Fibroblast of gingiva (primary cell): ENCODE results near the gene CYP27C1.
"Not testable (repeated sequence)": the region's sequence is repeated elsewhere in the genome, so short reads cannot be mapped to it uniquely, and the experiment has no call there.

Experiments
- DNase-seq: peaks from one replicate; pipeline ENCODE4 v3.0.0-alpha.2; 2011; ENCODE audit warnings: low read depth

Gene CYP27C1

GRCh38 chr2:127170452-127171197, 49.5 kb downstream of the CYP27C1 start:
- DNase-seq, result no peak

GRCh38 chr2:127170021-127170420, 50.1 kb downstream of the CYP27C1 start:
- DNase-seq, result no peak

DNA sequence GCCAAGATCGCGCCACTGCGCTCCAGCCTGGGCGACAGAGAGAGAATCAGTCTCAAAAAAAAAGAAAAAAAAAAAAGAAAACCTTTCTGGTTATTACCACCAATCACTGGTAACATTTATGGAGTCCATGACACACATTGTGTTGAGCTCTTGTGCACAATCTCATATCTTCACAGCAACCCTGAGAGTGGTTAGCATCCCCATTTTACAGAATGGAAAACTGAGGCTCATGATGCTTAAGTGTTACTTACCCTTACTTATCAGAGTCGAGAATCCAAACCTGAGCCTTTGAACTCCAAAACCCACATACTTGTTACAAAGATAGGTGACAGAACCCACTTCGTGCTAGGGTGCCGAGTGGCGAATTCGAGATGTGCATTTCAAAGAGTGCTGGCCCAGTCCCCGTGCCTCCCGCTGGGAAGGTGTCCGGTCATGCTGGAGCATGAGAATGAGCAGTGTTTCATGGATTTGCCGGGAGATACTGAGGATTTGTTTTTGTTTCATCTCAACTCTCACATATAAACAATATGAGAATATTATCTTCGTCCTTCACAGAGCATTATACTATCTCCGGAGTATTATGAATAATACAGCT, 50.9 kb downstream of the CYP27C1 start:
- no peak for DNase-seq

DNA sequence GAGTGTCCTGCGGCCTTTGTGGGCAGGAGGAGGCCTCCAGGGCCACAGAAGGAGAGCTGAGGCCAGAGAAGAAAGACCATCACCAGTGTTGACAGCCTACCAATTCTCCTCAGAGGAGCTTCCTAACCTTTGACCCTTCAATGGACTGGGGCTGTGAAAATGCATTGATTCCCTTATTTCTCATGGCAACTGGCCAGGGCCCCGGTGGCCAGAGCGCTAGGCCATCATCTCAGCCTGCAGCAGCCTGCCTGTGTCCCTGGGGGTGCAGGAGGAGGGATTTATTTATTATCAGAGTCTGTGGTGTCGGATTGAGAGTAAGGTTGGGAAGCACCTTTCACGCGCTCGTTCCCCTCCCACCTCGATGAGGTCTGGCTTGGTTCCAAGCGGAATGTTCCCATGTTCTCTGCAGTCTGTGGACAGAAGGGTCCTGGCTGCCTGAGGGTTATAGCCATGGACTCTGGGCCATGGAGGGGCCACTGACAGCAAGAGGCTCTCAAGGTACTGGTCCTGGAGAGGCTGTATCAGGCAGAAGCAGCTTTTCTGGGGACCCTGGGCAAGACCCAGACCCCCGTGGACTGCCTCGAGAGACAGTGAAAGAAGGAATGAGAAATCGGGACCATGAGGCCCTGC, 53.8 kb downstream of the CYP27C1 start:
- DNase-seq, result no peak

GRCh38 chr2:127165539-127165935, 54.6 kb downstream of the CYP27C1 start:
- DNase-seq, result no peak

GRCh38 chr2:127164761-127165538, 55.1 kb downstream of the CYP27C1 start:
- no peak for DNase-seq

DNA sequence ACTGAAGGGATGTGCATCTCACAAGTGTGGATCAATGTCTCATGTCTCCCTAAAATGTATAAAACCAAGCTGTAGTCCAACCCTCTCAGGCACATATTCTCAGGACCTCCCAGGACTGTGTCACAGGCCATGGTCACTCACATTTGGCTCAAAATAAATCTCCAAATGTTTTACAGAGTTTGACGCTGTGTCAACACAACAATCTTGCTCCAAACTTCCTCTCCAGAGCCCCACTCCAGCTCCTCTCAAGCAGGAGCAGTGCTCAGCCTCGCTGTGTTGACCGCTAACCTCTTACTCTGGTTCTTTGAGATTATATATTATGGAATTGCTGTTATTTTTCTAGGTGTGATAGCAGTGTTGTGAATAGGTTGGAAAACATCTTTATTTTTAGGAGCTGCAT, 56.2 kb downstream of the CYP27C1 start:
- DNase-seq, result no peak

- DNase-seq, result not testable (repeated sequence)
Observed at GRCh38 chr2:127163090-127163406, 57.1 kb downstream of the CYP27C1 start.

GRCh38 chr2:127162261-127163089, 57.6 kb downstream of the CYP27C1 start:
- DNase-seq, result no peak

DNA sequence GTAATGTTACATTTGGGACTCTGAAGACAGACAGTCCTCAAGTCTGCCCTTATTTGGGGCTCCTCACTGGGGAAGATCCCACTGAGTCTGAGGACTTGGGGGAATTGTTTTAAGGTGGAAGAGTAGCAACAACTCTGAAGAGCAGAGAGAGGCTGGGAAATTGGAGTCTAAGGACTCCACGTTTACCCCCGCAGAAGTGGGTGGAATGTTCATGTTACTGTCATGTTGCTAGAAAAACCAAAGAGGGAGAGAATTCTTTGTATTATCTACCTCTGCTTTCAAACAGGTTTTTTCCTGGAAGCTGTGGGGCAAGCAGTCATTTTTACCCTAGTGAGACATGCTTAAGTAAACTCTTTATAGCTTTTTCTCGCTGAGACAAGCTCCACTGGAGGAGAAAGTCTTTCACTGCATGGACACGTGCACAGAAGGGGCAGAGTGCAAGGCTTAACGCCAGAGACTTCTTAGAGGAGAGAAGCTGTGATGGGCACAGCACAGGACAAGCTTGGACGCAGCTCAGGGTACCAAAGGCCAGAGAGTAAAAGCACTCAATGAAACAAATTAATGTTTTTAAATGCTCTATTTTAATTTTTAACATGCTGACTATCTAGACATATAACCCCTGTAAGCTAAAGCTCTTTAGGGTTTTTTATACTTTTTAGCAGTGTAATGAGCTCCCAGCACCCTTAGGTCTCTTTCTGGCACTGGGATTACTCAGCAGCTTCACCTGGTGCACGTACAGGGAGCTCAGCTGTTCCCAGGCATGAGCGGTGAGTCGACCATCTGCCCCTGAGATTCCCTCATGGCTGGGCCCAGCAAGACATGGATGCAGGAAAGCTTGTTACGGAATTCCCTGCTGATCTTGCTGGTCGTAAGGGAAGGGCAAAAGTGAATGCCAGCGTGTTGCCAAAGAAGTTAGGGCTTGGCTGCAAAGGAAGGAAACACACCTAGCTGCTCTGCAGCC, 58.6 kb downstream of the CYP27C1 start:
- DNase-seq, result no peak

- DNase-seq, result no peak
Observed at GRCh38 chr2:127160676-127161075, 59.4 kb downstream of the CYP27C1 start.

GRCh38 chr2:127159543-127159942, 60.6 kb downstream of the CYP27C1 start:
- no peak for DNase-seq

- no peak for DNase-seq
Observed at GRCh38 chr2:127158614-127159290, 61.3 kb downstream of the CYP27C1 start.

GRCh38 chr2:127157651-127158485, 62.2 kb downstream of the CYP27C1 start:
- DNase-seq, result peak; percentile 34

- no peak for DNase-seq
Observed at GRCh38 chr2:127157114-127157513, 63.0 kb downstream of the CYP27C1 start.

- DNase-seq, result peak; percentile 88
Observed at GRCh38 chr2:127155947-127156346, 64.2 kb downstream of the CYP27C1 start.

- peak; percentile 78 for DNase-seq
Observed at GRCh38 chr2:127155028-127155581, 65.0 kb downstream of the CYP27C1 start.

DNA sequence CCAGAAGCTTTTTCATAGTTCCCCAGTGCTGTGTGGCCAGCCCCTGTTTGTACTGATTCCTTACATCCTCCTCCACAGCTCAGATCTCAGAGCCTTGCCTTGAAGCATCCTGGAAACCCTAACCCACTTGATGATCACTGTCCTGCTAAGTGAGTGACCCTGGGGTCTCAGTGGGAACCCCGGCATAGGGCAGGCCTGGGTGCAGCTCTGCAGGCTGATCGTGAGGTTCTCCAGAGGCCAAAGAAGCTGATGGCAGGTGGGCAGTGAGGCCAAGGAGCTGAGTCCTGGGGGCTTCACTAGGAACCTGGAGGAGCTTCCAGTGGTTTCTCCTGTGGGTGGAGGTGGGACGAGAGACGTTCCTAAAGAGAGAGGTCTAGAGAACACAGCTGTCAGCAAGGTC, 65.7 kb downstream of the CYP27C1 start:
- DNase-seq, result no peak

DNA sequence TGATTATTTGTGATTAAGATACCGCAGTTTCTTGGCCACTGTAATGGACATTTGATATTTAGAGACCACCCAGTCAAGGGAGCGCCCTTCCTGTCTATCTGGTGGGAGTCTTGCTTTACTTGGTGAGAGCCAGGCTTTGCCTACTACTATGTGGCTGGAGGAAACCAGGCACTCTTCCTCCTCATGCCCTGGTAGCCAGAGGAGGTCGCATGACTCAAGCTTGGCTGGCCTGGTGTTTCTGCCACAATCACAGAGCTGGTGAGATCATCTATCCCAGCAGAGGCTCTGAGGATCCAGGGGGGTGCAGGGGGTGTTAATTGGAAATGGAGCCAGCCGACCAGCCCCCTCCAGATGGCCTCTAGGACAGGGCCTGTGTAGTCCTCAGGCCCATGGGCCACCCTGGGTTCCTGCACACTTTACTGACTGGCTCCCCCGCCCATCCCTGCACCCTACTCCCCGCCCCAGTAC, 66.4 kb downstream of the CYP27C1 start:
- DNase-seq, result peak; percentile 82
